GM18519 (cell line): Measurements from ENCODE around the gene MEG3.
"Not testable (repeated sequence)": the region's sequence is repeated elsewhere in the genome, so short reads cannot be mapped to it uniquely, and the experiment has no call there.

Experiments
- ATAC-seq: cut with Tn5 transposase; IDR thresholded peaks from one replicate; pipeline ENCODE4 v1.9.1; 2021; ENCODE audit warnings: mild to moderate bottlenecking, moderate library complexity; ENCODE audit not compliant: unreplicated experiment, low FRiP score

The MEG3 gene

GRCh38 chr14:100788517-100788916 lies 37.4 kb upstream of the MEG3 start:
- ATAC-seq, result no peak

GRCh38 chr14:100788942-100789341 lies 37.0 kb upstream of the MEG3 start:
- no peak for ATAC-seq

- ATAC-seq, result no peak
Measured at GRCh38 chr14:100789460-100790417, 36.2 kb upstream of the MEG3 start.

GRCh38 chr14:100790502-100791347 lies 35.2 kb upstream of the MEG3 start:
- no peak for ATAC-seq

- ATAC-seq, result no peak
Measured at GRCh38 chr14:100791348-100791735, 34.6 kb upstream of the MEG3 start.

- no peak for ATAC-seq
Measured at GRCh38 chr14:100791995-100792394, 33.9 kb upstream of the MEG3 start.

GRCh38 chr14:100796946-100797345 lies 29.0 kb upstream of the MEG3 start:
- no peak for ATAC-seq

- no peak for ATAC-seq
Measured at GRCh38 chr14:100800041-100800440, 25.9 kb upstream of the MEG3 start.

GRCh38 chr14:100801433-100801832 lies 24.5 kb upstream of the MEG3 start:
- not testable (repeated sequence) for ATAC-seq

GRCh38 chr14:100802179-100802578 lies 23.7 kb upstream of the MEG3 start:
- ATAC-seq, result no peak

GRCh38 chr14:100802766-100803165 lies 23.2 kb upstream of the MEG3 start:
- no peak for ATAC-seq

- ATAC-seq, result no peak
Measured at GRCh38 chr14:100803226-100803625, 22.7 kb upstream of the MEG3 start.

- ATAC-seq, result no peak
Measured at GRCh38 chr14:100803676-100804075, 22.2 kb upstream of the MEG3 start.

GRCh38 chr14:100804138-100804537 lies 21.8 kb upstream of the MEG3 start:
- ATAC-seq, result no peak

- ATAC-seq, result no peak
Measured at GRCh38 chr14:100804558-100805309, 21.2 kb upstream of the MEG3 start.

- ATAC-seq, result no peak
Measured at GRCh38 chr14:100806386-100806785, 19.5 kb upstream of the MEG3 start.

GRCh38 chr14:100807496-100807895 lies 18.4 kb upstream of the MEG3 start:
- ATAC-seq, result no peak

- no peak for ATAC-seq
Measured at GRCh38 chr14:100807979-100808734, 17.8 kb upstream of the MEG3 start.

GRCh38 chr14:100810435-100810834 lies 15.5 kb upstream of the MEG3 start:
- ATAC-seq, result no peak

- ATAC-seq, result no peak
Measured at GRCh38 chr14:100810861-100811461, 15.0 kb upstream of the MEG3 start.
